ENCODE results near the gene DVL2.

- no peak for TF ChIP-seq EP300 (IDR thresholded peaks at IDR 0.05)
- TF ChIP-seq, protein P1, sequence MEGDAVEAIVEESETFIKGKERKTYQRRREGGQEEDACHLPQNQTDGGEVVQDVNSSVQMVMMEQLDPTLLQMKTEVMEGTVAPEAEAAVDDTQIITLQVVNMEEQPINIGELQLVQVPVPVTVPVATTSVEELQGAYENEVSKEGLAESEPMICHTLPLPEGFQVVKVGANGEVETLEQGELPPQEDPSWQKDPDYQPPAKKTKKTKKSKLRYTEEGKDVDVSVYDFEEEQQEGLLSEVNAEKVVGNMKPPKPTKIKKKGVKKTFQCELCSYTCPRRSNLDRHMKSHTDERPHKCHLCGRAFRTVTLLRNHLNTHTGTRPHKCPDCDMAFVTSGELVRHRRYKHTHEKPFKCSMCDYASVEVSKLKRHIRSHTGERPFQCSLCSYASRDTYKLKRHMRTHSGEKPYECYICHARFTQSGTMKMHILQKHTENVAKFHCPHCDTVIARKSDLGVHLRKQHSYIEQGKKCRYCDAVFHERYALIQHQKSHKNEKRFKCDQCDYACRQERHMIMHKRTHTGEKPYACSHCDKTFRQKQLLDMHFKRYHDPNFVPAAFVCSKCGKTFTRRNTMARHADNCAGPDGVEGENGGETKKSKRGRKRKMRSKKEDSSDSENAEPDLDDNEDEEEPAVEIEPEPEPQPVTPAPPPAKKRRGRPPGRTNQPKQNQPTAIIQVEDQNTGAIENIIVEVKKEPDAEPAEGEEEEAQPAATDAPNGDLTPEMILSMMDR (IDR thresholded peaks at IDR 0.05): peak in 2 of 3 experiments; percentile 24 to 36
- TF ChIP-seq POLR2AphosphoS5 (IDR thresholded peaks at IDR 0.05): peak; percentile 77 to 84
Observed at GRCh38 chr17:7252176-7253043, 18.1 kb upstream of the DVL2 start, which contains the start of gene ELP5.
